WI38 (cell line): ENCODE data around the gene PEG3.
"Not testable (repeated sequence)": the region's sequence is repeated elsewhere in the genome, so short reads cannot be mapped to it uniquely, and the experiment has no call there.

Source experiments
- H3K4me3 ChIP-seq: 2 replicates; pipeline ENCODE4 v1.5.1; 2011; ENCODE audit warnings: low read depth, mild to moderate bottlenecking, control low read depth, low read length
- CTCF ChIP-seq: IDR thresholded peaks from 2 replicates; pipeline ENCODE4 v1.5.1; 2012; ENCODE audit warnings: low read depth, mild to moderate bottlenecking, control low read depth, low read length

The PEG3 gene

GRCh38 chr19:56858026-56858425 is 17.5 kb upstream of the PEG3 start:
- H3K4me3 ChIP-seq, result no peak overlapping the region
- no peak for TF ChIP-seq CTCF

GRCh38 chr19:56856822-56857221 is 16.3 kb upstream of the PEG3 start:
- H3K4me3 ChIP-seq, result no peak overlapping the region
- TF ChIP-seq CTCF, result no peak

- H3K4me3 ChIP-seq, result not testable (repeated sequence)
These were observed 11.8 kb upstream of the PEG3 start for GRCh38 chr19:56852361-56852760.

- no peak overlapping the region for H3K4me3 ChIP-seq
- TF ChIP-seq CTCF, result no peak
These were observed 7.6 kb upstream of the PEG3 start for GRCh38 chr19:56848166-56848565.

GRCh38 chr19:56842412-56842811 is 1.9 kb upstream of the PEG3 start:
- H3K4me3 ChIP-seq, result no peak overlapping the region
- TF ChIP-seq CTCF, result no peak

GRCh38 chr19:56841193-56841543 is 642 bp upstream of the PEG3 start:
- no peak for TF ChIP-seq CTCF
- no peak overlapping the region for H3K4me3 ChIP-seq

- no peak for TF ChIP-seq CTCF
- H3K4me3 ChIP-seq, result no peak overlapping the region
These were observed 675 bp downstream of the PEG3 start for GRCh38 chr19:56839652-56840450.
